Gastroesophageal sphincter (tissue), 3 donors: ENCODE data around the gene MYORG.
A peak's percentile ranks its signal among the peaks of the same experiment; 100 is the strongest.

ENCODE experiments used
- EP300 ChIP-seq: sonication (generic); formaldehyde crosslinking; IDR thresholded peaks from one replicate; pipeline ENCODE4 v1.6.1; 2017; ENCODE audit warnings: antibody characterized with exemption, mild to moderate bottlenecking
- POLR2AphosphoS5 ChIP-seq: sonication (generic); formaldehyde crosslinking; IDR thresholded peaks from one replicate; pipeline ENCODE4 v1.6.1; 2017; ENCODE audit warnings: antibody characterized with exemption
- TF ChIP-seq, protein P1 (sequence below), 4 experiments: fragments of 200-600 bp in 2 of 4; fragments of 450-650 bp in 2 of 4; sonication (generic) in 1 of 4; IDR thresholded peaks; one replicate each; pipeline ENCODE4 v1.5.1; 2017 to 2019; ENCODE audit warnings: antibody characterized with exemption in 4 of 4, mild to moderate bottlenecking in 2 of 4, moderate library complexity in 2 of 4

DNA sequence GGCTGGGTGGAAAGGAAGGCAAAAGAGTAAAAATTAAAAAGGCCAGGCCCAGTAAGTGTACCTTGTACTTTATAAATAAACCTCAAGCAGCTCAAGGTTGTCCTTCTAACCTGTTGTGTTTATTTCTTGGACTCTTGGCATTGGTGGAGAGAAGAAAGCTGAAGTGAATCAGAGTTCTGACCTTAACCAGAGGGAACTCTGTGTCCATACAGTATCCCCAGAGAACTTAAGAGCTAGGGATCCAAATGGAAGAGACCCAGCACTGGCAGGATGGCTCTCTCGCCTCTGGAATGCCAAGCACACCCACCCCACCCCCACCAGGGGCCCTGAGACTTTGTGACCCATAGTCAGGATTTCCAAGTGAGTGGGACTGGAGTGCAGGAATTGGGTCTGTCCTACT is 33.1 kb downstream of the MYORG start:
- TF ChIP-seq, protein P1, sequence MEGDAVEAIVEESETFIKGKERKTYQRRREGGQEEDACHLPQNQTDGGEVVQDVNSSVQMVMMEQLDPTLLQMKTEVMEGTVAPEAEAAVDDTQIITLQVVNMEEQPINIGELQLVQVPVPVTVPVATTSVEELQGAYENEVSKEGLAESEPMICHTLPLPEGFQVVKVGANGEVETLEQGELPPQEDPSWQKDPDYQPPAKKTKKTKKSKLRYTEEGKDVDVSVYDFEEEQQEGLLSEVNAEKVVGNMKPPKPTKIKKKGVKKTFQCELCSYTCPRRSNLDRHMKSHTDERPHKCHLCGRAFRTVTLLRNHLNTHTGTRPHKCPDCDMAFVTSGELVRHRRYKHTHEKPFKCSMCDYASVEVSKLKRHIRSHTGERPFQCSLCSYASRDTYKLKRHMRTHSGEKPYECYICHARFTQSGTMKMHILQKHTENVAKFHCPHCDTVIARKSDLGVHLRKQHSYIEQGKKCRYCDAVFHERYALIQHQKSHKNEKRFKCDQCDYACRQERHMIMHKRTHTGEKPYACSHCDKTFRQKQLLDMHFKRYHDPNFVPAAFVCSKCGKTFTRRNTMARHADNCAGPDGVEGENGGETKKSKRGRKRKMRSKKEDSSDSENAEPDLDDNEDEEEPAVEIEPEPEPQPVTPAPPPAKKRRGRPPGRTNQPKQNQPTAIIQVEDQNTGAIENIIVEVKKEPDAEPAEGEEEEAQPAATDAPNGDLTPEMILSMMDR (IDR thresholded peaks at IDR 0.05): no peak
- TF ChIP-seq EP300 (peak; percentile 28), POLR2AphosphoS5 (peak; percentile 87)
